Kasumi-1 (cell line): ENCODE results near the gene TRMT10B.
"Not testable (repeated sequence)": the region's sequence is repeated elsewhere in the genome, so short reads cannot be mapped to it uniquely, and the experiment has no call there.

Experiments used
- DNase-seq, 2 experiments: peaks; one replicate each; lab custom pipeline; 2025; lab: John Stamatoyannopoulos, UW

TRMT10B gene

DNA sequence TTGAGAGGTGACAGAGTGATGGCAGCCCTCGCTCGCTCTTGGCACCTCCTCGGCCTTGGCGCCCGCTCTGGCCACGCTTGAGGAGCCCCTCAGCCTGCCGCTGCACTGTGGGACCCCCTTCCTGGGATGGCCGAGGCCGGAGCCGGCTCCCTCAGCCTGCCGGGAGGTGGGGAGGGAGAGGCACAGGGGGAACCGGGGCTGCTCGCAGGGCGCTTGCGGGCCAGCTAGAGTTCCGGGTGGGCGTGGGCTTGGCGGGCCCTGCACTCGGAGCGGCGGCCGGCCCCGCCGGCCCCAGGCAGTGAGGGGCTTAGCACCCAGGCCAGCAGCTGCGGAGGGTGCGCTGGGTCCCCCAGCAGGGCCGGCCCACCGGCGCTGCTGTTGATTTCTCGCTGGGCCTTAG is 1.9 kb upstream of the TRMT10B start:
- not testable (repeated sequence) for DNase-seq

DNA sequence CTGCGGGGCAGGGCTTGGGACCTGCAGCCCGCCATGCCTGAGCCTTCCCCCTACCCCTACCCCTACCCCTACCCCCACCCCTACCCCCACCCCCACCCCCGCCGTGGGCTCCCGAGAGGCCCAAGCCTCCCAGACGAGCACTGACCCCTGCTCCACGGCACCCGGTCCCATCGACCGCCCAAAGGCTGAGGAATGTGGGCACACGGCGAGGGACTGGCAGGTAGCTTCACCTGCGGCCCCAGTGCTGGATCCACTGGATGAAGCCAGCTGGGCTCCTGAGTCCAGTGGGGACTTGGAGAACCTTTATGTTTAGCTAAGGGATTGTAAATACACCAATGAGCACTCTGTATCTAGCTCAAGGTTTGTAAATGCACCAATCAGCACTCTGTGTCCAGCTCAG is 1.5 kb upstream of the TRMT10B start:
- DNase-seq: not testable (repeated sequence)

DNA sequence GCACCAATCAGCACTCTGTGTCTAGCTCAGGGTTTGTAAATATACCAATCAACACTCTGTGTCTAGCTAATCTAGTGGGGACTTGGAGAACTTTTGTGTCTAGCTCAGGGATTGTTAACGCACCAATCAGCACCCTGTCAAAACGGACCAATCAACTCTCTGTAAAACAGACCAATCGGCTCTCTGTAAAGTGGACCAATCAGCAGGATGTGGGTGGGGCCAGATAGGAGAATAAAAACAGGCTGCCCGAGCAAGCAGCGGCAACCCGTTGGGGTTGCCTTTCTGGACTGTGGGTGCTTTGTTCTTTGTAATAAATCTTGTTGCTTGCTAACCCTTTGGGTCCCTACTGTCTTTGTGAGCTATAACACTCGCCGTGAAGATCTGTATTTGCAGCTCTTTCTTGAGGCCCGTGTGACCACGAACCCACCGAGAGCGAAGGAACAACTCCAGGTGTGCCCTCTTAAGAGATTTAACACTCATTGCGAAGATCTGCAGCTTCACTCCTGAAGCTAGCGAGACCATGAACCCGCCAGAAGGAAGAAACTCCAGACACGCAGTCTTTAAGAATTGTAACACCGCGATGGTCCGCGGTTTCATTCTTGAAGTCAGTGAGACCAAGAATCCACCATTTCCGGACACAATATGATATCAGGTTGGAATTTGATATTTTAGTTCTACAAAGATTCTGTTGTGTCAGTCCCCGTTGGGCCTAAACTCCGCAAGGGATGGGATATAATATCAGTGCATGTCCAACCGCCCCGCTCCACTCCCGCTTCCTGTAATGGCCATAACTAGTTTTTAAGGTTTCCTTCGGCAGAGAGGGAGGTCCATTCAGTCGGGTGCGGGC is 740 bp upstream of the TRMT10B start:
- no peak for DNase-seq

DNA sequence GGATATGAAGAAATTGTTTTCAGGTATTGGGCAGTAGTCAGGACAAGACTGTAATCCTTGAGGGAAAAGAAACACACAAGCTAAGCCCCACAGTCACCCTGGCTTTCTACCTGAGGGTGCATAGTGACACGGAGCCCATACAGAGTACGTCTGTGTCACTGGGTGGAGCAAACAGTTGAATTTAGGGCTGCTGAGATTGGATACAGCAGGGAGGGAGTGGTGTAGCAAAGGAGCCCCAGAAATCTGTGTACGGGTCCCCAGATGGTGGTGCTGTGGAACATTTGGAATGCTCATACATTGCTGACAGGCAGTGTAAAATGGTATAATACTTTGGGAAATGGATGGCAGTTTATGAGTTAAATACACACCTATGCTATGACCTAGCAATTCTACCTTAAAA is 5.1 kb downstream of the TRMT10B start:
- no peak for DNase-seq

DNA sequence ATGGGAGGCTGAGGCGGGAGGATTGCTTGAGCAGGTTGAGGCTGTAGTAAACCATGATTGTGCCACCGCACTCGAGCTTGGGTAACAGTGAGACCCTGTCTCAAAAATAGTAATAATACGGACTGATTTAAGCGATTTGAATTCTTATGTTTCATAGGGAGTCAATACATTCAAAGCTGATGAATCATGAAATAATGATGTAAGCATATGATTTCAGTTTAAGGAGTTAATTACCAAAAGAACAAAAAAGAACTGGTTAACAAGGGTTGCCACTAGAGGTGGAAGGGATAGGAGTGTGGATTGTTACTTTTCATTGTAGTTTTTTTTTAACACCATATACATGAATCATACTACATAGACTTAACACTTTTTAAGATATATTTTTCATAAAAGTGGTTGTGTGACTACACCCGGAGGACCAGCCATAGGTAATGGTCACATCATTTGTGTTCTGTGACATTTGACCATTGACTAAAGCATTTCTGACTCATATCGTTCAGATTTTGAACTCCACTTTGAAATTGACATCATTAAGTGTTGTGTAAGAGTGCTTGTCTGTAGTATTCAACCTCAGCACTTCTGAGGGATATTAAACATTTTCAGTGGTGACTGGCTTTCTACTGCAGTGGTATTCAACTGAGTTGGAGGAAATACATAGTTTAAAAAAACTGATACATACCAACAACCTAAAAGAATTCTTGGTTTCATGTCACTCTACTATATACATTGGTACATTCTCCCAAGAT is 7.0 kb downstream of the TRMT10B start:
- DNase-seq: no peak

GRCh38 chr9:37761511-37761910 is 7.9 kb downstream of the TRMT10B start:
- no peak for DNase-seq

DNA sequence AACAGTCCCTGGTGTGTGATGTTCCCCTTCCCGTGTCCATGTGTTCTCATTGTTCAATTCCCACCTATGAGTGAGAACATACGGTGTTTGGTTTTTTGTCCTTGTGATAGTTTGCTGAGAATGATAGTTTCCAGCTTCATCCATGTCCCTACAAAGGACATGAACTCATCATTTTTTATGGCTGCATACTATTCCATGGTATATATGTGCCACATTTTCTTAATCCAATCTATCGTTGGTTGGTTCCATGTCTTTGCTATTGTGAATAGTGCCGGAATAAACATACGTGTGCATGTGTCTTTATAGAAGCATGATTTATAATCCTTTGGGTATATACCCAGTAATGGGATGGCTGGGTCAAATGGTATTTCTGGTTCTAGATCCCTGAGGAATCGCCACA is 11.7 kb downstream of the TRMT10B start:
- DNase-seq: not testable (repeated sequence)

GRCh38 chr9:37769306-37769705 is 15.7 kb downstream of the TRMT10B start:
- DNase-seq: no peak

- DNase-seq: no peak
Observed at GRCh38 chr9:37769995-37770394, 16.4 kb downstream of the TRMT10B start.

- DNase-seq: no peak
Observed at GRCh38 chr9:37775216-37775919, 21.8 kb downstream of the TRMT10B start.

DNA sequence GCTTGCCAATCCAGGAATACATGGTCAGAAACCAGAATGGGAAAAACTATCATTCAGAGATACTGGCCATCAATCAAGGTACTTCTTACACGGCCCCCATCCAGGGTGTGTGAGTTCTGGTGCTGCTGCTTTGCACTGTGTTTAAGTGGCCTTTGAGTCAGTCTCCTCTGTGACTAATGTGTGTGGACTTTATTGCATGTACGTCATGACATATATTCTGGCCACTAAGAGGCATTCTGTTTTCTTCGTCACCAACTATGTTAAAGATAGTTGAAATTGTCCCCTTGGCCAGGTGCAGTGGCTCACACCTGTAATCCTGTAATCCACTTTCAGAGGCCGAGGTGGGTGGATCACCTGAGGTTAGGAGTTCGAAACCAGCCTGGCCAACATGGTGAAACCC is 22.7 kb downstream of the TRMT10B start:
- DNase-seq: no peak

GRCh38 chr9:37778534-37778933 is 24.9 kb downstream of the TRMT10B start:
- no peak for DNase-seq

- no peak for DNase-seq
Observed at GRCh38 chr9:37784291-37784615, 30.6 kb downstream of the TRMT10B start.

DNA sequence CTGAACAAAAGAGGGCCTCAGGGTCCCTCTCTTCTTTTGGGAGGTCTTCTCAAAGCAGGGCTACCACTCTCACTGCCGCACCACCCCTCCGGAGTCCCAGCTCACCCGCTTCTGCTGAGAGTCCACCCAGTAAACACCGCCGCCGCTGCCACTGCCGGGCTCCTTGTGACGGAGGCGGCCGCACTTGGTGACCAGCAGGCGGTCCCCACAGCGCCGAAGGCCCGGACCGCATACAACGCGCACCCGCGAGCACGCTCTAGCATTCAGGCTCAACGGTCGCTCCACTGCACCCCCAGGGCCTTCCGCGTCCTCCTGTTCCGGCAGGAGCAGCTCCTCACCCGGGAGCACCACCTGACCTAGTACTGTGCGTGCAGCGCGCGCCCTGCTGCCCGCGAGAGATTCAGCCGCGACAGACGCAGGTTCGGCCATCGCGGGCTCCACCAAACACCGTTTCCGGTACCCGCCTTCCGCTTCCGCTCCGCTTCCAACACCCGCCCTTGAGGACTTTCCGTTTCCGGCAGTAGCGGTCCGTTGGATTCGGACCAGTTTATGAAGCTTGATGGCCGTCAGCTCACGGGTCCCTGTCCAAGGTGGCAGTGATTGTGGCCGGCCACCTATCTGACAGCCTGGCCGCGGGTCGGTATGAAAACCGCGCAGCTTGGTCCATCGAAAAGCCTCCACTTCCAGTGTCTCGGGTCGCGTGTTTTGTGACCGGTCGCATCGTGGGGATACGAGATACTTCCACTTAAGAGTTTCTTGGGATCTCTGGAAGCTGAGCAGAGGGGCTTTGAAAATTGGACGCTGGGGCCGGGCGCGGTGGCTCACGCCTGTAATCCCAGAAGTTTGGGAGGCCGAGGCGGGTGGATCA is 31.2 kb downstream of the TRMT10B start, which contains the start of gene EXOSC3:
TSS of gene EXOSC3 (minus strand) at position 449 of the 868 bp plus-strand sequence. CDS start at position 429, 20 bp downstream.
- DNase-seq: peak; percentile 93 to 94

- no peak for DNase-seq
Observed at GRCh38 chr9:37787059-37787458, 33.5 kb downstream of the TRMT10B start.

DNA sequence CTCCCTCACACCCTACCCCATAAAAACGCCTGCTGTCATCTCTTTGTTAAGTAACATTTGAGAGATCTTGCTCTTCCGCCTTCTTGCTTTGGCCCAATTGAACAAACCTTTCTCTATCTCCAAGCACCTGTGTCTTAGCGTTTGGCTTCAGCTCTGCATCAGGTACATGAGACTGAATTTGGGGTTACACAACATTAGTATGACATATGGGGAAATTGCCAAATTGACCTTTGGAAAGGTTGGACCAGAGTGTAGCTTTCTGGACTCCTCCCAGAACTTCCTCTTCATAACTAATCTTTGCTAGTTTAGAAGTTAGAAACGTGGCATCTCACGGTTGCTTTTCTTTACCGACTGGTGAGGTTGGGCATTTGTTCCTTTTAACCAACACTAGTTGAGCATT is 34.7 kb downstream of the TRMT10B start:
- no peak for DNase-seq

DNA sequence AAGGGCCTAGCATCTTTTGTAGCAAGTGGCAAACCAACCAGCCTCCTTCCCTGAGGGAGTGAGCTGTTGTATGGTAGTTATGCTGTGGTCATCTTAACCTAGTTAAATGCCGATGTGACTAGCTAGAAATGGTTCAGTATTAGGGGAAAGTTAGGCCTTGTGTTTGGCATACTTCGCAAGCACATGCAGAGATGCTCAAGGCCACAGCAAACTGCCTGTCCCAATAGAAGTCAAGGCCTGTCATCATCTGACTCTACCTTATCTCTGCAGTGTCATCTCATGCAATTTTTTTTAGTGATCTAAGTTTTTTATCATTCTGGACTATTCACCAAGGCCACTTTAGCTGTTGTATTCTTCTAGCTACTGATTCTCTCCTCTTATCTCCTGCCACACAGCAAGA is 36.5 kb downstream of the TRMT10B start:
- no peak for DNase-seq

- no peak for DNase-seq
Observed at GRCh38 chr9:37792122-37792521, 38.5 kb downstream of the TRMT10B start.

GRCh38 chr9:37796232-37796631 is 42.6 kb downstream of the TRMT10B start:
- no peak for DNase-seq

- no peak for DNase-seq
Observed at GRCh38 chr9:37798677-37799076, 45.1 kb downstream of the TRMT10B start.

GRCh38 chr9:37800631-37801286 is 47.2 kb downstream of the TRMT10B start, which contains the start of gene DCAF10:
TSS of gene DCAF10 (plus strand) at chr9:37800797. CDS start at chr9:37800867, 70 bp downstream.
- peak; percentile 76 to 83 for DNase-seq
